Central memory CD8-positive, alpha-beta T cell (primary cell): ENCODE data around the gene SLC35F5.
"Not testable (repeated sequence)": the region's sequence is repeated elsewhere in the genome, so short reads cannot be mapped to it uniquely, and the experiment has no call there.

Experiments used
- ATAC-seq: fragments of 150-1000 bp; cut with Tn5 transposase; replicated peaks from 2 replicates; pipeline ENCODE4 v1.10.0; 2022; ENCODE audit warnings: mild to moderate bottlenecking, moderate FRiP score, moderate number of reproducible peaks; ENCODE audit not compliant: poor library complexity, severe bottlenecking; ENCODE audit errors: extremely low read depth
- DNase-seq, 2 donors: peaks; one replicate each; pipeline ENCODE4 v3.0.0; 2021; ENCODE audit warnings: low spot score in 2 of 2
- H3K27ac Mint-ChIP-seq: one replicate; pipeline ENCODE4 v1.8.0; 2022; ENCODE audit warnings: low read depth, mild to moderate bottlenecking, moderate library complexity, mixed read lengths
- H3K27me3 Mint-ChIP-seq: one replicate; pipeline ENCODE4 v1.8.0; 2022; ENCODE audit warnings: mixed read lengths
- H3K36me3 Mint-ChIP-seq: one replicate; pipeline ENCODE4 v1.8.0; 2022; ENCODE audit warnings: mild to moderate bottlenecking, moderate library complexity, mixed read lengths; ENCODE audit not compliant: insufficient read depth
- H3K4me1 Mint-ChIP-seq: one replicate; pipeline ENCODE4 v1.8.0; 2022; ENCODE audit warnings: mixed read lengths
- H3K4me3 Mint-ChIP-seq: one replicate; pipeline ENCODE4 v1.8.0; 2022; ENCODE audit warnings: mild to moderate bottlenecking, moderate library complexity, mixed read lengths
- H3K9me3 Mint-ChIP-seq: one replicate; pipeline ENCODE4 v1.8.0; 2022; ENCODE audit warnings: mixed read lengths

Gene SLC35F5

DNA sequence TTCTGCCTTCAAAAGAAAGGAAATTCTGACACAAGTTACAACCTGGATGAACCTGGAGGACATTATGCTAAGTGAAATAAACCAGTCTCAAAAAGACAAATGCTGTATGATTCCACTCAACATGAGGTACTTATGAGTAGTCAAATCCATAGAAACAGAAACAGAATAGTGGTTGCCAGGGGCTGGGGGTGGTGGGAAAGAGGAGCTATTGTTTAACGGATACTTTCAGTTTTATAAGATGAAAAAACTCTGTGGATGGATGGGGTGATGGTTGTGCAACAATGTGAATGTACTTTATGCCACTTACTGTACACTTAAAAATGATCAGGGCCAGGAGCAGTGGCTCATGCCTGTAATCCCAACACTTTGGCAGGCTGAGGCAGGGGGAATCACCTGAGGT is 15.4 kb downstream of the SLC35F5 start:
- Mint-ChIP-seq H3K27me3 (no peaks in the 10 kb centered on the region), H3K9me3 (no peaks in the 10 kb centered on the region), H3K4me1 (no peaks in the 10 kb centered on the region), H3K4me3 (no peak overlapping the region), H3K36me3 (peaks cover 39% of the 10 kb centered on the region), H3K27ac (no peak overlapping the region)
- DNase-seq (no peak), ATAC-seq (no peak)

DNA sequence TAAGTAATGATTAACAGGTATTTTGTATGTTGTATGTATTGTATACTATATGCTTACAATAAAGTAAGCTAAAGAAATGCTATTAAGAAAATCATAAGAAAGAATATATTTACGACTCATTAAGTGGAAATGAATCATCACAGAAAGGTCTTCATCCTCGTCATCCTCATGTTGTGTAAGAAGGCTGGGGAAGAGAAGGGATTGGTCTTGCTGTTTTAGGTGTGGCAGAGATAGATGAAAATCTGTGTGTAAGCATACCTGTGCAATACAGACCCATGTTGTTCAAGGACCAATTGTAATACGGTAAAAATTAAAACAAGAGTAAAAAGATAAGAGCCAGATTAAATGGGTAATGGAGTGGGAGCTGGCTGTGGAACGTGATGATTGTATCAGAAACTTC is 16.6 kb downstream of the SLC35F5 start:
- Mint-ChIP-seq H3K27ac (no peak overlapping the region), H3K27me3 (no peaks in the 10 kb centered on the region), H3K36me3 (peaks cover 35% of the 10 kb centered on the region), H3K4me3 (no peak overlapping the region), H3K4me1 (no peaks in the 10 kb centered on the region), H3K9me3 (no peaks in the 10 kb centered on the region)
- no peak for DNase-seq
- ATAC-seq, result no peak

DNA sequence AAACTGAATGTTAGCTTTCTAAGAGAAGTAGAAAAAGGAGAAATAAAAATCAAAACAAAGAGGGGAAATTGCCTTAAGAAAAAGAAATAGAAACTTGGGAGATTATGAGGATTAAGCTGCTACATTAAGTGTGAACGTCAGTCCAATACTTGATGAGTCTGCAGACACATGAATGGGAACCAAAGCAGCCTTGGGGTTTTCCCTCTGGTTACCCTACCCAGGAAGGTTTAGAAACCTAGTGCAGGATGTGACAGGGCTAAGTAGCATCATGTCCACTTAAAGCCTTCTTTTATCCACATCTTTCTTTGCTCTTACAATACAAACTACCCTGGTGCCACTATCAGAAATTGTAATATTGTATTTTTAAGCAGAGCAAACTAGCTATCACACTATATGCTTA is 22.3 kb downstream of the SLC35F5 start:
- Mint-ChIP-seq H3K27me3 (no peaks in the 10 kb centered on the region), H3K4me3 (no peak overlapping the region), H3K36me3 (peaks cover 13% of the 10 kb centered on the region), H3K9me3 (no peaks in the 10 kb centered on the region), H3K27ac (no peak overlapping the region), H3K4me1 (no peaks in the 10 kb centered on the region)
- ATAC-seq (no peak), DNase-seq (no peak)

DNA sequence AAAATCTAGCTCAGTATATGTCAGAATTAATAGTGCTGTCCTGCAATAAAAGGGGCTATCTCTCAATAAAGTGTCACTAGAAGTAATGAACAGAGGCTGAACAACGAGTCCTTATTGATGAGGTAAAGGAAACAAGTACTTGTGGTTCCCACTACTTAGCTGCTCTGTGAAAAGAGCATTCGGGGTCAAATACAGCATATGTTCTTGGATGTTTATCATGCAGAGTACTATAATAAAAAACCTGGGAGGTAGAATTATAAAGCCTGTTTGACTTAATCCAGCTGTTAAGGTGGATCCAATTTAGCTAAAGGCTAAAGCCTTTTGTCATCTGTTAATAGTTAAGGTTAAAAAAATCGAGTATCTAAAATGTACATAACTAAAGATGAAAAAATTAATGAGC is 32.4 kb downstream of the SLC35F5 start:
- no peak for ATAC-seq
- H3K27ac Mint-ChIP-seq, result no peak overlapping the region
- no peaks in the 10 kb centered on the region for H3K9me3 Mint-ChIP-seq
- no peak for DNase-seq
- no peaks in the 10 kb centered on the region for H3K4me1 Mint-ChIP-seq
- no peaks in the 10 kb centered on the region for H3K27me3 Mint-ChIP-seq
- H3K4me3 Mint-ChIP-seq, result no peak overlapping the region
- H3K36me3 Mint-ChIP-seq, result peaks cover 11% of the 10 kb centered on the region

DNA sequence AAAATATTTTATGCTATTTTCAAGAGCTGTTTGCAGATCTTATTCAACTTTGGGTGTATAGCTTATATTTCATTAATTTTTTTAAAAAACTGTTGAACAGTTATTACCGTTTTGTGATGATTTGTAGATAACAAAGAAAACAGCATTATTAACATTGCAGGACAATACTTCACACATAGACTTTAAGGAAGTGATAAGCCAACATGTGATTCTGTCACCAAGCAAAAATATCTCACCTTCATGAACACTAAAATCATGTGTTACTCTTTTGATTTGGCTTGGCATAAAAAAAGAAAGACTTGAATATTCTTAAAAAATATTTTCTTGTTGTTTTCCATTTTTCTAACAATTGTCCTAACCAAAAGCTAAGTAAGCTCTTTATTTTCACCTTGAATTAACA is 33.0 kb downstream of the SLC35F5 start:
- ATAC-seq, result no peak
- H3K27ac Mint-ChIP-seq, result no peak overlapping the region
- peaks cover 9% of the 10 kb centered on the region for H3K36me3 Mint-ChIP-seq

DNA sequence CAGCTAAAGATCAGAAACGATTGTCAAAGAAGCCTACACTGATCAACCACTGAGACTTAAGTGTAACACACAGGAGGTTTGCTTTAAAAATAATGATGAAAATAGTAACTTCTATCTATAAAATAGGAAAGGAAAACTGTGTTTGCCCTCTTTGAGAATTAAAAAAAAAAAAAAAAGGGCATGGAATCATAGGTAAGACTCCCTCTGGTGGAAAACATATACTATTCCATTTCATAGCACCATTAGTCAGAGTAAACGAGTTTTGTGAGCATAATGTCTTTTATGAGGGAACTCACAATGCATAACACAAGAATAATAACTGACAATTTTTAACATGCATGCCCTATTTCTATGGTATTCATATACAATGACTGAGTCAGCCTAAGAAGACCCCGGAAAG is 36.3 kb downstream of the SLC35F5 start:
- DNase-seq (no peak), ATAC-seq (no peak)
- Mint-ChIP-seq H3K36me3 (peaks cover 20% of the 10 kb centered on the region), H3K4me3 (no peak overlapping the region), H3K9me3 (no peaks in the 10 kb centered on the region), H3K4me1 (peaks cover 6% of the 10 kb centered on the region), H3K27me3 (no peaks in the 10 kb centered on the region), H3K27ac (no peak overlapping the region)

More for the DNA sequence above, 33.0 kb downstream of the SLC35F5 start:
- H3K4me1 Mint-ChIP-seq, result no peaks in the 10 kb centered on the region
- DNase-seq, result no peak
- H3K9me3 Mint-ChIP-seq, result no peaks in the 10 kb centered on the region
- no peaks in the 10 kb centered on the region for H3K27me3 Mint-ChIP-seq
- H3K4me3 Mint-ChIP-seq, result no peak overlapping the region

DNA sequence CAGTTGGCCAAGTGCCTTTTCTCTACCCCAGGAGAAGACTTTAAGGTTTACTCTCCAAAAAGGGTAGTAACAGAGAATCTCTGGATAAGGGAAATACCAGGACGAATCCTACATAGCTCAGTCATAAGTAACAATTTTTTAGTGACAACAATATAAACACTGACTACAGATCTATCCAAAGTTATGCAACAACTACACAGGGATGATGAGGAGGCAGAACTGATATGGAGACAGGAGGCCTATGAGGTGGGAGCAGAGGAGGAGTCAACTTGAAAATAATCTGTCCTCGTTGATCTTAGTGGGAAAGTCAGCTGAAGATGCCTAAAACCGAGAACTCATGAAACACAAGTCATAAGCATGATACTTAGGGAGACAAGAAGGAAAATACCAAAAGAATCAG is 40.2 kb downstream of the SLC35F5 start:
- Mint-ChIP-seq H3K27ac (no peak overlapping the region), H3K36me3 (peaks cover 20% of the 10 kb centered on the region), H3K4me1 (peaks cover 6% of the 10 kb centered on the region), H3K4me3 (no peak overlapping the region), H3K27me3 (no peaks in the 10 kb centered on the region), H3K9me3 (no peaks in the 10 kb centered on the region)
- ATAC-seq, result no peak
- DNase-seq, result no peak

DNA sequence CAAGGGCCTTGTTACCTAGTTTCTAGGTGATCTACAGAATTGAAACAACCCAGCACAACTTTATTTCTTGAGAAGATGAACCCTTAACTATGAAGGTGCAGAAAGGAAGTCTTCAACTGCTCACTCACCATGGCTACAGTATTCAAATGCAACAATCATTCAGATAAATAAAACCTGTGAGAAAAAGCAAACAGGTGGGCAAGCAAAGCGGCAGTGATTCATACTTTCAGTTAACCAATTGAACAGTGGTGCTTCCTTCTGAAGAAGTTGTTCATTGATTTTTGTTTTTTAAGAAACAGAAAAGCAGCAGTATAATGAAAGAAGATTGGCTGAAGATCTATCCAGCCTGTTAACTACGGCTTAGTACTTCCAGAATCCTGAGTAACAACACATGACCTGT is 43.5 kb downstream of the SLC35F5 start:
- H3K9me3 Mint-ChIP-seq, result no peaks in the 10 kb centered on the region

DNA sequence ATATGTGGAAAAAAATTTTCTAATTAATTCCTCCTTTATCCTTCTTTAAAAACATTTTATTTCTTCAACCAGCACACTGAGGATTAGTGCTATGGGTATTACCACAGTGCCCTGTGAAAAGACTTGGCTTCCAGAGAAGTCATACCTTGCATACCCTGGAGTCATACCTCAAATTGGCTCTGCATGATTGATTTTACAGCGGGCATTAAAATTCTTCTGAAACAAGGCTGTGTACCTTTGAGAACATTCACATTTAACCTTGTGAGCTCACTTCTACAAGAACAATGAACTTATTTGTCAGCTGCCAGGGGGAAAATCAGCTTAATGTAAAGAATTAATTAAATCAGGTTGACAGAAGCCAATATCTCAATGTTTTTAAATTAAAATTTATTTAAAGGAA is 44.6 kb downstream of the SLC35F5 start:
- H3K36me3 Mint-ChIP-seq, result peaks cover 13% of the 10 kb centered on the region
- H3K9me3 Mint-ChIP-seq, result no peaks in the 10 kb centered on the region
- no peak overlapping the region for H3K27ac Mint-ChIP-seq
- peaks cover 6% of the 10 kb centered on the region for H3K4me1 Mint-ChIP-seq
- no peak overlapping the region for H3K4me3 Mint-ChIP-seq
- DNase-seq (no peak), ATAC-seq (no peak)
- no peaks in the 10 kb centered on the region for H3K27me3 Mint-ChIP-seq

More for the DNA sequence above, 43.5 kb downstream of the SLC35F5 start:
- no peak for DNase-seq
- Mint-ChIP-seq H3K27me3 (no peaks in the 10 kb centered on the region), H3K4me1 (peaks cover 6% of the 10 kb centered on the region), H3K36me3 (peaks cover 17% of the 10 kb centered on the region), H3K27ac (no peak overlapping the region), H3K4me3 (no peak overlapping the region)
- no peak for ATAC-seq

DNA sequence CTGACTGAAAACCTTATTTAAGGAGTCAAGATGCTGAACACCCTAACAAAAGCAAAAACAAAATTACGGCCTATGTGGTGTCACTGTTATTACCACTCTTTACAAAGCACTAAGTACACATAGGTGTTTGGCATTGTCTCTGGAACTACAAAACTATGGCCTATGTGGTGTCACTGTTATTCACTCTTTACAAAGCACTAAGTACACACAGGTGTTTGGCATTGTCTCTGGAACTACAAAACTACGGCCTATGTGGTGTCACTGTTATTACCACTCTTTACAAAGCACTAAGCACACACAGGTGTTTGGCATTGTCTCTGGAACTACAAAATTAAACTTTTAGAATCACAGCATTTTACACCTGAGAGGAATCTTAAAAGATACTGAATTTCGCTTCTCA is 47.4 kb downstream of the SLC35F5 start:
- ATAC-seq, result no peak
- no peak for DNase-seq
- Mint-ChIP-seq H3K4me1 (no peaks in the 10 kb centered on the region), H3K27ac (no peak overlapping the region), H3K36me3 (peaks cover 5% of the 10 kb centered on the region), H3K27me3 (no peaks in the 10 kb centered on the region), H3K9me3 (no peaks in the 10 kb centered on the region), H3K4me3 (no peak overlapping the region)

DNA sequence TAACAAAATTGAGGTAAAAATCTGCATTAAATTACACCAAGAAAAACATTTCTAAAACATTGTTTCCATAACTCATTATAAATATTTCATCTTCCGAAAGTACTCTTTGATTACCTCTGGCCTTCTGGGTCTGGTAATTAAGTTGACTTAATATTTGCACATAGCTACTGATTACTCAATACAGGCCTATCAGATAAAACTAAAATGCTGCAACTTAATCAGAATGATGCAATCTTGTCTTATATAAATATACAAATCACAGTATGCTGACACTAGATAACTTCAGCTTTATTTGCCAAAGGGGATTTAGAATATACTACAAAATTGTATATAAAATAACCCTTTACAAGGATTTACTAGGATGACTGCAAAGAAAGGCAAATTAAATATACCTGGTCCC is 49.3 kb downstream of the SLC35F5 start:
- Mint-ChIP-seq H3K9me3 (no peaks in the 10 kb centered on the region), H3K27me3 (no peaks in the 10 kb centered on the region), H3K36me3 (no peaks in the 10 kb centered on the region), H3K27ac (no peak overlapping the region), H3K4me1 (no peaks in the 10 kb centered on the region), H3K4me3 (no peak overlapping the region)
- no peak for ATAC-seq
- no peak for DNase-seq

DNA sequence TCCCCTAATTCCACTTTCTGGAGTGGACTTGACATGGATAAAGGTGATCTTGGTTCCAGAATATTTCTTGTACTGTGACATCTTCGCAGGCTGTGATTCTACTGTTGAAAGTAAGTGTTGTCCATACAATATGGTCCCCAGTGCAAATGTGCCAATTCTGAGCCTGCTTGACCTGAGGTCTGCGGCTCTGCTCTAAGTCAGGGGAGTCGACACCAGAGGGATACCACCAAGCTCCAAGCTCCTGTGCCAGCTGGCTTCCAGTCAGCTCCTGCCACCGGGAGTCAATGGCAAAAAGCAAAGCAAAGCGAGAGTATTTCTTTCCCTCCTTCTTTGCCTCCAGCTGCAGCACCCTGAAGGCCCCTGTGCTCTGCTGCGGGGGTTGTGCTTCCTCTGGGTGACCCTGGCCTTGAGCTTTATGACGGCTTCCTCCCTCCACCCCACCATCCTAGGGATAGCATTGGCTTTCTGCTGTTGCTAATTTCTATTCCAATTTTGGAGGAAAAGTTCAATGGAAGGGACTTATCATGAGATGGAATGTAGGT is 50.4 kb downstream of the SLC35F5 start:
- DNase-seq (no peak), ATAC-seq (no peak)
- Mint-ChIP-seq H3K27ac (peak overlapping the region; percentile 68), H3K36me3 (no peaks in the 10 kb centered on the region), H3K4me1 (no peaks in the 10 kb centered on the region), H3K4me3 (no peak overlapping the region), H3K27me3 (no peaks in the 10 kb centered on the region), H3K9me3 (no peaks in the 10 kb centered on the region)

DNA sequence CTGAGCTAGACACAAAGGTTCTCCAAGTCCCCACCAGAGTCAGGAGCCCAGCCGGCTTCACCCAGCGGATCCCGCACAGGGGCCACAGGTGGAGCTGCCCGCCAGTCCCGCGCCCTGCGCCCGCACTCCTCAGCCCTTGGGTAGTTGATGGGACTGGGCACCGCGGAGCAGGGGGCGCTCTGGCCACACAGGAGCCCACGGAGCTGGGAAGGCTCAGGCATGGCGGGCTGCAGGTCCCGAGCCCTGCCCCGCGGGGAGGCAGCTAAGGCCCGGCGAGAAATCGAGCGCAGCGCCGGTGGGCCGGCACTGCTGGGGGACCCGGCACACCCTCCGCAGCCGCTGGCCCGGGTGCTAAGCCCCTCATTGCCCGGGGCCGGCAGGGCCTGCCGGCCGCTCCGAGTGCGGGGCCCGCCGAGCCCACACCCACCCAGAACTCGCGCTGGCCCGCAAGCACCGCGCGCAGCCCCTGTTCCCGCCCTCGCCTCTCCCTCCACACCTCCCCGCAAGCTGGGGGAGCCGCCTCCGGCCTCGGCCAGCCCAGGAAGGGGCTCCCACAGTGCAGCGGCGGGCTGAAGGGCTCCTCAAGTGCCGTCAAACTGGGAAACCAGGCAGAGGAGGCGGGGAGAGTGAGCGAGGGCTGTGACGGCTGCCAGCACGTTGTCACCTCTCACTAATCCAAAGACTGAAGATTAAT is 52.0 kb downstream of the SLC35F5 start:
- H3K36me3 Mint-ChIP-seq, DNase-seq, H3K27ac Mint-ChIP-seq, H3K4me3 Mint-ChIP-seq, ATAC-seq, H3K27me3 Mint-ChIP-seq, H3K9me3 Mint-ChIP-seq: not testable (repeated sequence)
- H3K4me1 Mint-ChIP-seq, result peaks cover 13% of the 10 kb centered on the region
